Measurements from ENCODE around the gene WDFY4. TPM values are rescaled to one million over a fixed set of nuclear protein-coding genes. Genes with fewer than 3 reads are reported as not detected.

Gene WDFY4
- total and polyA plus RNA-seq, 2 donors (not counting 3 experiments of a cell fraction or from before 2014, with no cell fraction given), result 10.1 to 10.2 TPM

GRCh38 chr10:48700493-48700892 is 15.8 kb downstream of the WDFY4 start:
- CTCF ChIA-PET, result no interaction called here
- intact Hi-C loops (cut with micrococcal nuclease), result no loop called here

GRCh38 chr10:48701139-48701901 is 16.6 kb downstream of the WDFY4 start:
- H2AFZ ChIP-seq (ENCODE audit: low read depth, low read length), result no peak overlapping the region
- no peak for FAIRE-seq
- no peaks in the 10 kb centered on the region for H3K79me2 ChIP-seq (ENCODE audit: control insufficient read depth, insufficient read depth, low read length)
- H3K36me3 ChIP-seq (ENCODE audit: control insufficient read depth in 2 of 2, extremely low read depth in 1 of 2, insufficient read depth in 2 of 2, low read length in 2 of 2), result no peaks in the 10 kb centered on the region
- no peak for TF ChIP-seq CTCF (IDR thresholded peaks at IDR 0.05; ENCODE audit: extremely low read depth in 1 of 2, insufficient read depth in 1 of 2, low read depth in 1 of 2, low read length in 2 of 2)
- no peak for TF ChIP-seq MAX (IDR thresholded peaks at IDR 0.05; ENCODE audit: insufficient read depth, insufficient read length)
- TF ChIP-seq EZH2 (IDR thresholded peaks at IDR 0.05; ENCODE audit: borderline replicate concordance, low read depth, low read length, severe bottlenecking), result no peak
- no peak for TF ChIP-seq POLR2AphosphoS5 (IDR thresholded peaks at IDR 0.05; ENCODE audit: insufficient read depth, low read depth, low read length)
- no peak for TF ChIP-seq POLR2A (IDR thresholded peaks at IDR 0.05; ENCODE audit: low read depth, low read length)
- no peak for TF ChIP-seq FOS (IDR thresholded peaks at IDR 0.05; ENCODE audit: borderline replicate concordance, insufficient read depth, low read length)
- TF ChIP-seq MYC (IDR thresholded peaks at IDR 0.05; ENCODE audit: low read depth, low read length), result no peak
- TF ChIP-seq GATA2 (IDR thresholded peaks at IDR 0.05; ENCODE audit: insufficient read depth, insufficient read length, low read depth, low read length), result no peak
- no peak for TF ChIP-seq JUN (IDR thresholded peaks at IDR 0.05; ENCODE audit: borderline replicate concordance, insufficient read depth, insufficient read length, low read depth)
- dilution Hi-C loops (cut with MboI; ENCODE audit: extremely low pct_ligation_motif_present, low sequenced_read_pairs) (no loop called here), intact Hi-C loops (cut with micrococcal nuclease) (no loop called here)
- H3K9me3 ChIP-seq (replicated peaks; ENCODE audit: control insufficient read depth, insufficient read depth, low read length), result no peaks in the 10 kb centered on the region
- H3K4me3 ChIP-seq (replicated peaks in 1 of 3; ENCODE audit: insufficient read depth in 1 of 3, low read depth in 1 of 3, low read length in 3 of 3), result no peak overlapping the region
- BruUV-seq (replicated peaks), result no TSS peak
- no peak for DNase-seq (ENCODE audit: low read depth, low spot score)
- peaks cover 0 to 5% of the 10 kb centered on the region in 2 experiments for H3K27me3 ChIP-seq (ENCODE audit: control insufficient read depth in 2 of 2, insufficient read depth in 2 of 2, low read length in 2 of 2)
- no peaks in the 10 kb centered on the region for H3K4me1 ChIP-seq (ENCODE audit: control insufficient read depth, extremely low read depth, insufficient read depth, low read length)
- no peak overlapping the region for H3K4me2 ChIP-seq (ENCODE audit: insufficient read depth, low read length)
- no peak overlapping the region for H3K27ac ChIP-seq (ENCODE audit: insufficient read depth, low read depth, low read length)
- ChIA-PET CTCF (interaction anchor here (0.8 kb wide), 1 partner anchor 43 kb away, joined by 3 read pairs; no protein-coding TSS in a partner anchor), POLR2A (no interaction called here)
- no peaks in the 10 kb centered on the region for H4K20me1 ChIP-seq (replicated peaks; ENCODE audit: control insufficient read depth, extremely low read depth, insufficient read depth, low read length)
- H3K9ac ChIP-seq (replicated peaks; ENCODE audit: extremely low read depth, insufficient read depth, low read length), result no peak overlapping the region
- no peaks in the 10 kb centered on the region for H3K9me1 ChIP-seq (replicated peaks; ENCODE audit: control insufficient read depth, extremely low read depth, insufficient read depth, low read length)

More at GRCh38 chr10:48700493-48700892, 15.8 kb downstream of the WDFY4 start:
- H3K27ac ChIP-seq (ENCODE audit: insufficient read depth, low read depth, low read length), result no peak overlapping the region
- DNase-seq (ENCODE audit: low read depth, low spot score) (no peak), FAIRE-seq (no peak)
- H3K79me2 ChIP-seq (ENCODE audit: control insufficient read depth, insufficient read depth, low read length), result no peaks in the 10 kb centered on the region
- TF ChIP-seq MAX (IDR thresholded peaks at IDR 0.05; ENCODE audit: insufficient read depth, insufficient read length) (no peak), MYC (IDR thresholded peaks at IDR 0.05; ENCODE audit: low read depth, low read length) (no peak), JUN (IDR thresholded peaks at IDR 0.05; ENCODE audit: borderline replicate concordance, insufficient read depth, insufficient read length, low read depth) (no peak)
- no peak overlapping the region for H3K4me3 ChIP-seq (replicated peaks in 1 of 3; ENCODE audit: insufficient read depth in 1 of 3, low read depth in 1 of 3, low read length in 3 of 3)
- no peaks in the 10 kb centered on the region for H3K4me1 ChIP-seq (ENCODE audit: control insufficient read depth, extremely low read depth, insufficient read depth, low read length)
- dilution Hi-C loops (cut with MboI; ENCODE audit: extremely low pct_ligation_motif_present, low sequenced_read_pairs), result no loop called here
- H3K9me3 ChIP-seq (replicated peaks; ENCODE audit: control insufficient read depth, insufficient read depth, low read length), result no peaks in the 10 kb centered on the region
- H3K9ac ChIP-seq (replicated peaks; ENCODE audit: extremely low read depth, insufficient read depth, low read length), result no peak overlapping the region
- no peaks in the 10 kb centered on the region for H3K36me3 ChIP-seq (ENCODE audit: control insufficient read depth in 2 of 2, extremely low read depth in 1 of 2, insufficient read depth in 2 of 2, low read length in 2 of 2)
- no peaks in the 10 kb centered on the region for H4K20me1 ChIP-seq (replicated peaks; ENCODE audit: control insufficient read depth, extremely low read depth, insufficient read depth, low read length)
- no TSS peak for BruUV-seq (replicated peaks)
- POLR2A ChIA-PET, result no interaction called here
- no peaks in the 10 kb centered on the region for H3K9me1 ChIP-seq (replicated peaks; ENCODE audit: control insufficient read depth, extremely low read depth, insufficient read depth, low read length)
- H3K4me2 ChIP-seq (ENCODE audit: insufficient read depth, low read length), result no peak overlapping the region
- H3K27me3 ChIP-seq (ENCODE audit: control insufficient read depth in 2 of 2, insufficient read depth in 2 of 2, low read length in 2 of 2), result peaks cover 0 to 5% of the 10 kb centered on the region in 2 experiments
- no peak overlapping the region for H2AFZ ChIP-seq (ENCODE audit: low read depth, low read length)
